Activated gamma-delta T cell treated with anti-CD3 and anti-CD28 coated beads, Interleukin-2, amount 50 U/mL, for 16 hours (primary cell): ENCODE measurements around the gene DLGAP1.

Source experiments
- DNase-seq: peaks from one replicate; pipeline ENCODE4 v3.0.0-alpha.2; 2020; ENCODE audit warnings: low read depth

The DLGAP1 gene

GRCh38 chr18:3468833-3469232 lies 986.3 kb downstream of the DLGAP1 start:
- DNase-seq = no peak

- DNase-seq = no peak
Observed at GRCh38 chr18:3468066-3468705, 986.9 kb downstream of the DLGAP1 start.

GRCh38 chr18:3466872-3467271 lies 988.2 kb downstream of the DLGAP1 start:
- no peak for DNase-seq

- no peak for DNase-seq
Observed at GRCh38 chr18:3466045-3466444, 989.1 kb downstream of the DLGAP1 start.

GRCh38 chr18:3463051-3463450 lies 992.1 kb downstream of the DLGAP1 start:
- DNase-seq = no peak

- DNase-seq = no peak
Observed at GRCh38 chr18:3461704-3462103, 993.4 kb downstream of the DLGAP1 start.

- no peak for DNase-seq
Observed at GRCh38 chr18:3460823-3461398, 994.2 kb downstream of the DLGAP1 start.

- DNase-seq = no peak
Observed at GRCh38 chr18:3458952-3459853, 995.9 kb downstream of the DLGAP1 start.

- DNase-seq = no peak
Observed at GRCh38 chr18:3458378-3458777, 996.7 kb downstream of the DLGAP1 start.

- no peak for DNase-seq
Observed at GRCh38 chr18:3457261-3457724, 997.8 kb downstream of the DLGAP1 start.

GRCh38 chr18:3456686-3457069 lies 998.4 kb downstream of the DLGAP1 start:
- DNase-seq = no peak

- DNase-seq = no peak
Observed at GRCh38 chr18:3455907-3456685, 999.0 kb downstream of the DLGAP1 start.

- DNase-seq = no peak
Observed at GRCh38 chr18:3455090-3455635, 999.9 kb downstream of the DLGAP1 start.

GRCh38 chr18:3454365-3455089 lies 1000.6 kb downstream of the DLGAP1 start:
- no peak for DNase-seq

- DNase-seq = no peak
Observed at GRCh38 chr18:3453540-3454364, 1001.4 kb downstream of the DLGAP1 start.

GRCh38 chr18:3452750-3453539 lies 1002.2 kb downstream of the DLGAP1 start:
- no peak for DNase-seq

- no peak for DNase-seq
Observed at GRCh38 chr18:3451989-3452749, 1002.9 kb downstream of the DLGAP1 start.

- peak; percentile 81 for DNase-seq
Observed at GRCh38 chr18:3451183-3451988, 1003.7 kb downstream of the DLGAP1 start.
